Caco-2 (cell line): Measurements from ENCODE around the gene IZUMO1R. TPM values are rescaled to one million over a fixed set of nuclear protein-coding genes. Genes with fewer than 3 reads are reported as not detected.

ENCODE experiments used
- BruUV-seq: library from RNA; stranded (reverse); fragments of 400-500 nt; replicated peaks from 2 replicates; lab custom pipeline; 2021; lab: Mats Ljungman, UMichigan
- CTCF ChIA-PET: fragments of 300-600 bp; sonication (Branson Sonifier 250); formaldehyde crosslinking; loops from one replicate; lab custom pipeline; 2022; ENCODE audit warnings: antibody characterized with exemption; lab: Charles Lee
- POLR2A ChIA-PET: fragments of 300-600 bp; sonication (Branson Sonifier 250); formaldehyde crosslinking; loops from one replicate; lab custom pipeline; 2022; ENCODE audit warnings: antibody characterized with exemption; lab: Charles Lee
- DNase-seq, 2 experiments: peaks; one replicate each; pipeline versions ENCODE4 v3.0.0 to v3.0.0-alpha.2; 2020 to 2022
- H3K27me3 ChIP-seq: replicated peaks from 2 replicates; pipeline ENCODE4 v1.6.0; 2011; ENCODE audit warnings: low read length; ENCODE audit not compliant: control insufficient read depth, insufficient read depth
- H3K36me3 ChIP-seq: 2 replicates; pipeline ENCODE4 v1.5.1; 2011; ENCODE audit warnings: low read length; ENCODE audit not compliant: control insufficient read depth, insufficient read depth
- H3K4me1 ChIP-seq: fragments of 250-450 bp; sonication (Bioruptor Pico); 2 replicates; pipeline ENCODE4 v1.5.1; 2020; ENCODE audit warnings: mild to moderate bottlenecking
- H3K4me3 ChIP-seq: 2 replicates; pipeline ENCODE4 v1.5.1; 2011; ENCODE audit warnings: low read depth, mild to moderate bottlenecking, control low read depth, low read length
- H3K9me3 ChIP-seq: fragments of 250-450 bp; sonication (Bioruptor Pico); 2 replicates; pipeline ENCODE4 v1.5.1; 2020; ENCODE audit warnings: mild to moderate bottlenecking, moderate library complexity
- H3K27ac Mint-ChIP-seq: one replicate; pipeline ENCODE4 v1.8.0; 2022; ENCODE audit warnings: mixed read lengths; ENCODE audit not compliant: unreplicated experiment
- H3K27me3 Mint-ChIP-seq: one replicate; pipeline ENCODE4 v1.8.0; 2022; ENCODE audit warnings: mixed read lengths; ENCODE audit not compliant: insufficient read depth, unreplicated experiment
- H3K36me3 Mint-ChIP-seq: one replicate; pipeline ENCODE4 v1.8.0; 2022; ENCODE audit warnings: mild to moderate bottlenecking, mixed read lengths; ENCODE audit not compliant: insufficient read depth, unreplicated experiment
- H3K4me1 Mint-ChIP-seq: one replicate; pipeline ENCODE4 v1.8.0; 2022; ENCODE audit warnings: low read depth, mixed read lengths; ENCODE audit not compliant: unreplicated experiment
- H3K4me3 Mint-ChIP-seq: one replicate; pipeline ENCODE4 v1.8.0; 2022; ENCODE audit warnings: mild to moderate bottlenecking, moderate library complexity, mixed read lengths; ENCODE audit not compliant: unreplicated experiment
- H3K9me3 Mint-ChIP-seq: one replicate; pipeline ENCODE4 v1.8.0; 2022; ENCODE audit warnings: mixed read lengths; ENCODE audit not compliant: unreplicated experiment
- CTCF ChIP-seq, 2 experiments: fragments of 200-600 bp in 1 of 2; IDR thresholded peaks; 1 replicate in 1 of 2; 2 replicates in 1 of 2; pipeline versions ENCODE4 v1.5.1 to v1.8.0; 2011 to 2022; ENCODE audit warnings: antibody characterized with exemption in 1 of 2, control low read depth in 1 of 2, inconsistent platforms in 1 of 2, low read depth in 1 of 2, low read length in 1 of 2, mild to moderate bottlenecking in 1 of 2, moderate library complexity in 1 of 2; ENCODE audit not compliant: insufficient read depth in 1 of 2, severe bottlenecking in 1 of 2, unreplicated experiment in 1 of 2
- intact Hi-C: fragments of 100-400 bp; cut with micrococcal nuclease; formaldehyde crosslinking; loops from one replicate; pipeline ENCODE4 v1.10.0; 2022; ENCODE audit not compliant: unreplicated experiment
- total RNA-seq: library from RNA; stranded (reverse); gene quantifications from 2 replicates; pipeline ENCODE4 v1.2.3, GENCODE V29; 2022

IZUMO1R gene
- total RNA-seq, 1 experiment from 2014 or later = not detected

GRCh38 chr11:94281324-94281723, 23.1 kb upstream of the IZUMO1R start:
- POLR2A ChIA-PET = no interaction called here
- Mint-ChIP-seq H3K36me3 (no peaks in the 10 kb centered on the region), H3K9me3 (peaks cover 6% of the 10 kb centered on the region), H3K27me3 (no peaks in the 10 kb centered on the region), H3K4me1 (peaks cover 6% of the 10 kb centered on the region), H3K4me3 (no peak overlapping the region), H3K27ac (no peak overlapping the region)
- no peak for TF ChIP-seq CTCF (IDR thresholded peaks at IDR 0.05; ENCODE audit: insufficient read depth in 1 of 2, low read depth in 1 of 2, low read length in 1 of 2, severe bottlenecking in 1 of 2, unreplicated experiment in 1 of 2)
- no TSS peak for BruUV-seq
- 0 out of 2 replicates have a peak, but pooled peaks cover 3% of the 10 kb centered on the region for H3K4me1 ChIP-seq
- no peaks in the 10 kb centered on the region for H3K27me3 ChIP-seq
- H3K9me3 ChIP-seq = no peaks in the 10 kb centered on the region
- no peak overlapping the region for H3K4me3 ChIP-seq
- intact Hi-C loops = no loop called here
- H3K36me3 ChIP-seq = no peaks in the 10 kb centered on the region
- CTCF ChIA-PET = no interaction called here
- DNase-seq = peak in 1 of 2 experiments; percentile 38

GRCh38 chr11:94283678-94284077, 20.7 kb upstream of the IZUMO1R start:
- POLR2A ChIA-PET = no interaction called here
- Histone ChIP-seq H3K4me1 (no peaks in the 10 kb centered on the region), H3K36me3 (no peaks in the 10 kb centered on the region), H3K27me3 (no peaks in the 10 kb centered on the region), H3K9me3 (no peaks in the 10 kb centered on the region), H3K4me3 (no peak overlapping the region)
- DNase-seq = no peak
- no TSS peak for BruUV-seq
- intact Hi-C loops = no loop called here
- Mint-ChIP-seq H3K9me3 (peaks cover 13% of the 10 kb centered on the region), H3K27me3 (peaks cover 4% of the 10 kb centered on the region), H3K4me1 (no peaks in the 10 kb centered on the region), H3K36me3 (no peaks in the 10 kb centered on the region), H3K4me3 (no peak overlapping the region), H3K27ac (no peak overlapping the region)
- CTCF ChIA-PET = no interaction called here
- TF ChIP-seq CTCF (IDR thresholded peaks at IDR 0.05; ENCODE audit: insufficient read depth in 1 of 2, low read depth in 1 of 2, low read length in 1 of 2, severe bottlenecking in 1 of 2, unreplicated experiment in 1 of 2) = no peak

GRCh38 chr11:94295534-94295933, 8.8 kb upstream of the IZUMO1R start:
- intact Hi-C loops = no loop called here
- Mint-ChIP-seq H3K4me1 (peaks cover 13% of the 10 kb centered on the region), H3K36me3 (no peaks in the 10 kb centered on the region), H3K4me3 (no peak overlapping the region), H3K27ac (no peak overlapping the region), H3K27me3 (peaks cover 3% of the 10 kb centered on the region), H3K9me3 (peaks cover 25% of the 10 kb centered on the region)
- no peak for DNase-seq
- BruUV-seq = no TSS peak
- Histone ChIP-seq H3K27me3 (no peaks in the 10 kb centered on the region), H3K9me3 (peaks cover 7% of the 10 kb centered on the region; the same call in 1 of the 2 replicates), H3K36me3 (no peaks in the 10 kb centered on the region), H3K4me1 (no peaks in the 10 kb centered on the region), H3K4me3 (no peak overlapping the region)
- POLR2A ChIA-PET = no interaction called here
- no peak for TF ChIP-seq CTCF (IDR thresholded peaks at IDR 0.05; ENCODE audit: insufficient read depth in 1 of 2, low read depth in 1 of 2, low read length in 1 of 2, severe bottlenecking in 1 of 2, unreplicated experiment in 1 of 2)
- CTCF ChIA-PET = interaction anchor here (1.9 kb wide), 1 partner anchor 400 kb away, joined by 6 read pairs; no protein-coding TSS in a partner anchor
